H9 (cell line): Measurements from ENCODE around the gene TGM2. TPM values are rescaled to one million over a fixed set of nuclear protein-coding genes. Genes with fewer than 3 reads are reported as not detected.

ENCODE experiments used
- DNase-seq: peaks from one replicate; pipeline ENCODE4 v3.0.0-alpha.2; 2017
- H2AFZ ChIP-seq: one replicate; pipeline ENCODE4 v1.6.1; 2013; ENCODE audit warnings: mild to moderate bottlenecking, low read length, control low read depth, moderate library complexity
- H2AK5ac ChIP-seq: 2 replicates; pipeline ENCODE4 v1.6.1; 2013; ENCODE audit warnings: low read length, control low read depth, mixed read lengths; ENCODE audit not compliant: insufficient read length
- H2BK120ac ChIP-seq: one replicate; pipeline ENCODE4 v1.6.1; 2013; ENCODE audit warnings: low read depth, mild to moderate bottlenecking, low read length, control low read depth, inconsistent platforms; ENCODE audit not compliant: poor library complexity, severe bottlenecking
- H2BK12ac ChIP-seq: 2 replicates; pipeline ENCODE4 v1.6.1; 2013; ENCODE audit warnings: low read length, control low read depth, mixed read lengths, low read depth; ENCODE audit not compliant: insufficient read length
- H2BK15ac ChIP-seq: 2 replicates; pipeline ENCODE4 v1.6.1; 2013; ENCODE audit warnings: low read depth, low read length, control low read depth
- H2BK20ac ChIP-seq: one replicate; pipeline ENCODE4 v1.6.1; 2013; ENCODE audit warnings: low read depth, mild to moderate bottlenecking, low read length, control low read depth, inconsistent platforms; ENCODE audit not compliant: poor library complexity, severe bottlenecking
- H2BK5ac ChIP-seq: 2 replicates; pipeline ENCODE4 v1.6.1; 2013; ENCODE audit warnings: low read length, control low read depth, mixed read lengths; ENCODE audit not compliant: insufficient read length
- H3K14ac ChIP-seq: 2 replicates; pipeline ENCODE4 v1.6.1; 2013; ENCODE audit warnings: low read length, control low read depth; ENCODE audit not compliant: insufficient read depth
- H3K18ac ChIP-seq: 2 replicates; pipeline ENCODE4 v1.6.1; 2013; ENCODE audit warnings: low read depth, mild to moderate bottlenecking, mixed read lengths, low read length, control low read depth; ENCODE audit not compliant: insufficient read length
- H3K23ac ChIP-seq: 2 replicates; pipeline ENCODE4 v1.6.1; 2013; ENCODE audit warnings: low read length, control low read depth, mixed read lengths, low read depth; ENCODE audit not compliant: insufficient read length
- H3K23me2 ChIP-seq: 2 replicates; pipeline ENCODE4 v1.6.1; 2013; ENCODE audit warnings: low read depth, mild to moderate bottlenecking, mixed read lengths, low read length, control low read depth; ENCODE audit not compliant: insufficient read length, poor library complexity, severe bottlenecking
- H3K27ac ChIP-seq: 2 replicates; pipeline ENCODE4 v1.5.1; 2013; ENCODE audit warnings: low read length, control low read depth, mixed read lengths, low read depth; ENCODE audit not compliant: insufficient read length
- H3K27me3 ChIP-seq: 2 replicates; pipeline ENCODE4 v1.6.1; 2013; ENCODE audit warnings: low read length, control low read depth, inconsistent platforms; ENCODE audit not compliant: insufficient read depth
- H3K4ac ChIP-seq: 2 replicates; pipeline ENCODE4 v1.6.1; 2013; ENCODE audit warnings: low read depth, mild to moderate bottlenecking, control low read depth, inconsistent platforms, low read length, moderate library complexity
- H3K4me1 ChIP-seq: 2 replicates; pipeline ENCODE4 v1.6.1; 2013; ENCODE audit warnings: low read length, control low read depth, inconsistent platforms; ENCODE audit not compliant: insufficient read depth
- H3K4me2 ChIP-seq: 2 replicates; pipeline ENCODE4 v1.6.1; 2013; ENCODE audit warnings: low read length, control low read depth, mixed read lengths; ENCODE audit not compliant: insufficient read length, insufficient read depth
- H3K56ac ChIP-seq: 2 replicates; pipeline ENCODE4 v1.6.1; 2013; ENCODE audit warnings: low read depth, mild to moderate bottlenecking, mixed read lengths, low read length, control low read depth; ENCODE audit not compliant: insufficient read length
- H3K79me1 ChIP-seq: 2 replicates; pipeline ENCODE4 v1.6.1; 2013; ENCODE audit warnings: low read depth, mild to moderate bottlenecking, moderate library complexity, low read length, control low read depth, inconsistent platforms; ENCODE audit not compliant: insufficient read depth, poor library complexity, severe bottlenecking
- H3K79me2 ChIP-seq: 2 replicates; pipeline ENCODE4 v1.6.1; 2013; ENCODE audit warnings: low read length, control low read depth, inconsistent platforms; ENCODE audit not compliant: insufficient read depth
- H3K9ac ChIP-seq: 2 replicates; pipeline ENCODE4 v1.6.1; 2013; ENCODE audit warnings: low read length, control low read depth, mixed read lengths; ENCODE audit not compliant: insufficient read length; ENCODE audit errors: extremely low read depth
- H3K9me3 ChIP-seq: one replicate; pipeline ENCODE4 v1.6.1; 2013; ENCODE audit warnings: low read depth, low read length, inconsistent platforms; ENCODE audit not compliant: control insufficient read depth
- H3T11ph ChIP-seq: one replicate; pipeline ENCODE4 v1.6.1; 2013; ENCODE audit warnings: mild to moderate bottlenecking, low read length, control low read depth, inconsistent platforms
- H4K20me1 ChIP-seq: one replicate; pipeline ENCODE4 v1.6.1; 2013; ENCODE audit not compliant: control insufficient read depth, insufficient read length, insufficient read depth
- H4K5ac ChIP-seq: 2 replicates; pipeline ENCODE4 v1.6.1; 2013; ENCODE audit warnings: low read depth, mild to moderate bottlenecking, mixed read lengths, low read length, control low read depth; ENCODE audit not compliant: insufficient read length
- H4K8ac ChIP-seq: replicated peaks from 2 replicates; pipeline ENCODE4 v1.6.1; 2013; ENCODE audit warnings: low read length, control low read depth, mixed read lengths, low read depth; ENCODE audit not compliant: insufficient read length
- H4K91ac ChIP-seq: 2 replicates; pipeline ENCODE4 v1.6.1; 2013; ENCODE audit warnings: low read depth, mild to moderate bottlenecking, moderate library complexity, mixed read lengths, low read length, control low read depth; ENCODE audit not compliant: insufficient read length
- H3K27ac Mint-ChIP-seq, 3 experiments: 2 replicates in 2 of 3; 3 replicates in 1 of 3; pipeline ENCODE4 v1.8.0; 2020 to 2021; ENCODE audit warnings: mixed read lengths in 3 of 3, mild to moderate bottlenecking in 1 of 3, moderate library complexity in 1 of 3
- H3K27me3 Mint-ChIP-seq: 2 replicates; pipeline ENCODE4 v1.8.0; 2021; ENCODE audit warnings: low read depth, mild to moderate bottlenecking, moderate library complexity, mixed read lengths
- H3K36me3 Mint-ChIP-seq, 3 experiments: 2 replicates in 2 of 3; 3 replicates in 1 of 3; pipeline ENCODE4 v1.8.0; 2020 to 2021; ENCODE audit warnings: low read depth in 3 of 3, mixed read lengths in 3 of 3; ENCODE audit not compliant: insufficient read depth in 1 of 3
- H3K4me1 Mint-ChIP-seq, 2 experiments: 2 replicates each; pipeline ENCODE4 v1.8.0; 2020; ENCODE audit warnings: mixed read lengths in 2 of 2
- H3K4me3 Mint-ChIP-seq, 2 experiments: 2 replicates in 1 of 2; 3 replicates in 1 of 2; pipeline ENCODE4 v1.8.0; 2020 to 2021; ENCODE audit warnings: mild to moderate bottlenecking in 2 of 2, mixed read lengths in 2 of 2, moderate library complexity in 1 of 2
- H3K9me3 Mint-ChIP-seq, 2 experiments: 2 replicates in 1 of 2; 3 replicates in 1 of 2; pipeline ENCODE4 v1.8.0; 2020; ENCODE audit warnings: mild to moderate bottlenecking in 2 of 2, mixed read lengths in 2 of 2, moderate library complexity in 1 of 2
- WGBS: extraction: QIAGEN DNeasy Blood & Tissue Kit; methylation state at CpG from one replicate; pipeline ENCODE4 v1.1.7; 2013; ENCODE audit warnings: missing lambda C conversion rate, low lambda C conversion rate, mixed read lengths; ENCODE audit not compliant: insufficient read length; ENCODE audit errors: extremely low coverage; 5-methylcytosine and 5-hydroxymethylcytosine counted together
- total RNA-seq: library from RNA; stranded (reverse); gene quantifications from 2 replicates; pipeline ENCODE4 v1.2.1, GENCODE V29; 2021
- TF ChIP-seq, protein P1 (sequence below): fragments of 200-600 bp; sonication (generic); conservative IDR thresholded peaks from 3 replicates; pipeline ENCODE4 v1.8.0; 2021; ENCODE audit warnings: antibody characterized with exemption, mild to moderate bottlenecking

Gene TGM2
- total RNA-seq, 1 experiment from 2014 or later, result 1.1 TPM

DNA sequence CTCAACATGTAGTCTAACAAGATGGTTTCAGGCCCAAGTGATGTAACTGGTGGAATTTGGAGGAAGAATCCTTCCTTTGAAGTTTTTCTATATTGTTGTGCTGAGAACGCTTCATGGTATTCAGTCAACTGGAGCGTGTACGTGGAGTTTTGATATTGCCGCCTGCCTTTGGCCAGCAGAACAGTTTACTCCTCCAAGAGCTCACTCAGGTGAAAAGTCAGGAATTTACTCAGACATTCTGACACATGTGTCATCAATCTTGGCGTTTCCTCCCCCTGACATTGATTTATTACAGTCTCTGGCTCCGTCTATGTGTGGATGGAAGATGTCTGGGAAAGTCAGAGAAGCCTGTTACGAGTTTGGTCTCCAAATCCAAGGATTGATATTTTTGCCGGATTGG is 19.0 kb upstream of the TGM2 start:
- Histone ChIP-seq H3K18ac (no peak overlapping the region), H3K4me1 (no peaks in the 10 kb centered on the region), H4K8ac (no peak overlapping the region), H4K91ac (no peak overlapping the region), H4K5ac (no peak overlapping the region), H2BK12ac (no peak overlapping the region), H3K27ac (no peak overlapping the region), H2AFZ (no peak overlapping the region), H3K9ac (no peak overlapping the region), H2BK120ac (no peak overlapping the region), H3K79me1 (no peaks in the 10 kb centered on the region), H2BK15ac (no peak overlapping the region), H4K20me1 (no peaks in the 10 kb centered on the region), H2BK20ac (no peak overlapping the region), H3K79me2 (no peaks in the 10 kb centered on the region), H3K4me2 (no peak overlapping the region), H2BK5ac (no peak overlapping the region), H3K14ac (no peak overlapping the region), H3K23ac (no peak overlapping the region), H3T11ph (no peak overlapping the region), H3K27me3 (no peaks in the 10 kb centered on the region), H3K56ac (no peak overlapping the region), H3K9me3 (no peaks in the 10 kb centered on the region), H3K23me2 (no peaks in the 10 kb centered on the region), H3K4ac (no peak overlapping the region), H2AK5ac (no peak overlapping the region)
- Mint-ChIP-seq H3K4me1 (peaks cover 0 to 5% of the 10 kb centered on the region in 2 experiments; a peak in 2 of 4 replicates), H3K4me3 (no peak overlapping the region), H3K27ac (no peak overlapping the region), H3K27me3 (peaks cover 4% of the 10 kb centered on the region), H3K9me3 (no peaks in the 10 kb centered on the region), H3K36me3 (no peaks in the 10 kb centered on the region)
- TF ChIP-seq, protein P1, sequence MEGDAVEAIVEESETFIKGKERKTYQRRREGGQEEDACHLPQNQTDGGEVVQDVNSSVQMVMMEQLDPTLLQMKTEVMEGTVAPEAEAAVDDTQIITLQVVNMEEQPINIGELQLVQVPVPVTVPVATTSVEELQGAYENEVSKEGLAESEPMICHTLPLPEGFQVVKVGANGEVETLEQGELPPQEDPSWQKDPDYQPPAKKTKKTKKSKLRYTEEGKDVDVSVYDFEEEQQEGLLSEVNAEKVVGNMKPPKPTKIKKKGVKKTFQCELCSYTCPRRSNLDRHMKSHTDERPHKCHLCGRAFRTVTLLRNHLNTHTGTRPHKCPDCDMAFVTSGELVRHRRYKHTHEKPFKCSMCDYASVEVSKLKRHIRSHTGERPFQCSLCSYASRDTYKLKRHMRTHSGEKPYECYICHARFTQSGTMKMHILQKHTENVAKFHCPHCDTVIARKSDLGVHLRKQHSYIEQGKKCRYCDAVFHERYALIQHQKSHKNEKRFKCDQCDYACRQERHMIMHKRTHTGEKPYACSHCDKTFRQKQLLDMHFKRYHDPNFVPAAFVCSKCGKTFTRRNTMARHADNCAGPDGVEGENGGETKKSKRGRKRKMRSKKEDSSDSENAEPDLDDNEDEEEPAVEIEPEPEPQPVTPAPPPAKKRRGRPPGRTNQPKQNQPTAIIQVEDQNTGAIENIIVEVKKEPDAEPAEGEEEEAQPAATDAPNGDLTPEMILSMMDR, result no peak
- WGBS, result no CpG with 5 or more reads among the region's 8 CpGs
- DNase-seq, result no peak
